NCI-H345 treated with DMSO at 0.1 percent for 48 hours (cell line): ENCODE results near the gene PTBP3.
"Not testable (repeated sequence)": the region's sequence is repeated elsewhere in the genome, so short reads cannot be mapped to it uniquely, and the experiment has no call there.

Experiments used
- DNase-seq: peaks from one replicate; lab custom pipeline; 2025; ENCODE audit not compliant: unreplicated experiment; lab: John Stamatoyannopoulos, UW

The PTBP3 gene

GRCh38 chr9:112332977-112333638 is at the start of gene PTBP3:
PTBP3 (minus strand) TSS chr9:112333619; CDS start chr9:112297865, 35,754 bp downstream.
- peak; percentile 36 for DNase-seq

- no peak for DNase-seq
Observed at GRCh38 chr9:112382501-112383364, 49.3 kb upstream of the PTBP3 start.

- DNase-seq, result no peak
Observed at GRCh38 chr9:112382066-112382465, 48.6 kb upstream of the PTBP3 start.

- no peak for DNase-seq
Observed at GRCh38 chr9:112380825-112381221, 47.4 kb upstream of the PTBP3 start.

- DNase-seq, result no peak
Observed at GRCh38 chr9:112380102-112380824, 46.8 kb upstream of the PTBP3 start, which contains the start of gene HSDL2. HSDL2 (plus strand) TSS chr9:112380108; CDS start chr9:112380164, 56 bp downstream.

GRCh38 chr9:112379177-112380101 is 46.0 kb upstream of the PTBP3 start:
- peak; percentile 99 for DNase-seq

GRCh38 chr9:112378328-112379176 is 45.1 kb upstream of the PTBP3 start:
- DNase-seq, result no peak

GRCh38 chr9:112377684-112378327 is 44.4 kb upstream of the PTBP3 start:
- no peak for DNase-seq

GRCh38 chr9:112377087-112377486 is 43.7 kb upstream of the PTBP3 start:
- no peak for DNase-seq

- no peak for DNase-seq
Observed at GRCh38 chr9:112375361-112375760, 41.9 kb upstream of the PTBP3 start.

GRCh38 chr9:112374232-112374631 is 40.8 kb upstream of the PTBP3 start:
- not testable (repeated sequence) for DNase-seq

- DNase-seq, result not testable (repeated sequence)
Observed at GRCh38 chr9:112373666-112374065, 40.2 kb upstream of the PTBP3 start.

- DNase-seq, result no peak
Observed at GRCh38 chr9:112371060-112371459, 37.6 kb upstream of the PTBP3 start.

- DNase-seq, result no peak
Observed at GRCh38 chr9:112369817-112370216, 36.4 kb upstream of the PTBP3 start.

GRCh38 chr9:112367465-112367864 is 34.0 kb upstream of the PTBP3 start:
- no peak for DNase-seq

GRCh38 chr9:112366591-112366990 is 33.2 kb upstream of the PTBP3 start:
- no peak for DNase-seq

- not testable (repeated sequence) for DNase-seq
Observed at GRCh38 chr9:112365257-112365656, 31.8 kb upstream of the PTBP3 start.

- no peak for DNase-seq
Observed at GRCh38 chr9:112364761-112365160, 31.3 kb upstream of the PTBP3 start.

GRCh38 chr9:112361601-112362000 is 28.2 kb upstream of the PTBP3 start:
- peak; percentile 34 for DNase-seq
